GM19324 (cell line): ENCODE data around the gene CD82.

Experiments used
- ATAC-seq: cut with Tn5 transposase; IDR thresholded peaks from one replicate; pipeline ENCODE4 v1.9.1; 2021; ENCODE audit warnings: mild to moderate bottlenecking, moderate library complexity; ENCODE audit not compliant: unreplicated experiment, low FRiP score

The CD82 gene

GRCh38 chr11:44573333-44573732, 7.9 kb downstream of the CD82 start:
- ATAC-seq, result no peak

- no peak for ATAC-seq
Observed at GRCh38 chr11:44574610-44575287, 9.3 kb downstream of the CD82 start.

- no peak for ATAC-seq
Observed at GRCh38 chr11:44575288-44575672, 9.8 kb downstream of the CD82 start.

GRCh38 chr11:44575962-44576361, 10.5 kb downstream of the CD82 start:
- no peak for ATAC-seq

- no peak for ATAC-seq
Observed at GRCh38 chr11:44576656-44577055, 11.2 kb downstream of the CD82 start.

- no peak for ATAC-seq
Observed at GRCh38 chr11:44577231-44577830, 11.9 kb downstream of the CD82 start.

GRCh38 chr11:44578279-44578678, 12.8 kb downstream of the CD82 start:
- no peak for ATAC-seq

- no peak for ATAC-seq
Observed at GRCh38 chr11:44579302-44579761, 13.9 kb downstream of the CD82 start.

GRCh38 chr11:44580701-44581100, 15.2 kb downstream of the CD82 start:
- no peak for ATAC-seq

- ATAC-seq, result no peak
Observed at GRCh38 chr11:44581246-44581645, 15.8 kb downstream of the CD82 start.

- no peak for ATAC-seq
Observed at GRCh38 chr11:44582641-44583352, 17.3 kb downstream of the CD82 start.

GRCh38 chr11:44583353-44583669, 17.8 kb downstream of the CD82 start:
- no peak for ATAC-seq

- ATAC-seq, result no peak
Observed at GRCh38 chr11:44585421-44585820, 20.0 kb downstream of the CD82 start.

GRCh38 chr11:44589301-44589700, 23.8 kb downstream of the CD82 start:
- no peak for ATAC-seq

GRCh38 chr11:44590769-44591168, 25.3 kb downstream of the CD82 start:
- ATAC-seq, result no peak

- no peak for ATAC-seq
Observed at GRCh38 chr11:44591557-44591956, 26.1 kb downstream of the CD82 start.

- ATAC-seq, result no peak
Observed at GRCh38 chr11:44592125-44592940, 26.9 kb downstream of the CD82 start.

GRCh38 chr11:44593251-44593650, 27.8 kb downstream of the CD82 start:
- no peak for ATAC-seq

- no peak for ATAC-seq
Observed at GRCh38 chr11:44595006-44595405, 29.5 kb downstream of the CD82 start.

GRCh38 chr11:44595964-44596381, 30.5 kb downstream of the CD82 start:
- no peak for ATAC-seq
